Measurements from ENCODE around the gene LZTFL1. TPM values are rescaled to one million over a fixed set of nuclear protein-coding genes. Genes with fewer than 3 reads are reported as not detected.
A peak's percentile ranks its signal among the peaks of the same experiment; 100 is the strongest.

Gene LZTFL1
- total and polyA plus RNA-seq, 4 donors, result 3.4 to 11.8 (median 5.7) TPM

DNA sequence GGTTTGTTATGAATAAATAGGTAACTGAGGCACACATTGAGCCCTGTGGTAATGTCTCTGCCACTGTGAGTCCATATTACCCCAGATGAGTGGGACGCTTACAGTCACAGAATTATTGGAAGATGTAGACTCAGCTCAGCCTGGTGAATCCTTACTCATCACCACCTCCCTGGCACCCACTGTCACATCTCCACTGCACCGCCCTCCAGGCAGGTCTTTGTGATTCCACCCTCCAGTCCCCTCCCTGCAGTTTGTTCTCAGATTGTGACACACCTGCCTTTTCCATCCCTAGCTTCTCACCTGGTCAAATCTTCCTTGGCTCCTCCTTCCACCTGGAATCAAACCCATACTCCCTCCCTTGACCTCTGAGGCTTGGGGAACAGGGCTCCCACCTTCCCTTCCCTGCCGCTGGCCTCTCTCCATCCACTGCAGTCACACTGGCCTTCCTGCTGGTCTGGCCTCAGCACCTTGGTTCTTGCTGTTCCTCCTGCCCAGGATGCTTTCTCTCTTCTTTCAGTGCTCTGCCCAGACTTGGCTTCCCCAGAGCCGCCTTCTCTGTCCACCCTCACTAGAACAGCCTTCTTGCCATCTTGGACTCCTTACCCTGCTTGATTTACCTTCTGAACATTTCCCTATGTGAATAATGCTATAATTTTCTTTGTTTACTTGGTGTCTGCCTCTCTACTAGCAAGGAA lies 55.0 kb downstream of the LZTFL1 start:
- WGBS, result 82% methylated on average over 4 of the region's 4 CpGs
- H3K27ac ChIP-seq (ENCODE audit: low read depth in 1 of 2, low read length in 2 of 2), result no peak overlapping the region
- H3K9me3 ChIP-seq (ENCODE audit: control insufficient read depth in 4 of 4, low read length in 3 of 4), result no peaks in the 10 kb centered on the region
- TF ChIP-seq GABPA (IDR thresholded peaks at IDR 0.05 in 1 of 2, conservative IDR thresholded peaks at IDR 0.05 in 1 of 2), result no peak
- TF ChIP-seq YY1 (IDR thresholded peaks at IDR 0.05), result no peak
- no peak for TF ChIP-seq RAD21 (IDR thresholded peaks at IDR 0.05)
- TF ChIP-seq FOXA2 (IDR thresholded peaks at IDR 0.05), result no peak
- TF ChIP-seq NR2F2 (IDR thresholded peaks at IDR 0.05), result no peak
- no peak for TF ChIP-seq HNF4A (conservative IDR thresholded peaks at IDR 0.05)
- no peak for TF ChIP-seq TAF1 (conservative IDR thresholded peaks at IDR 0.05)
- no peak for TF ChIP-seq ZBTB33 (IDR thresholded peaks at IDR 0.05)
- TF ChIP-seq HNF4G (IDR thresholded peaks at IDR 0.05), result no peak
- TF ChIP-seq, protein P1, sequence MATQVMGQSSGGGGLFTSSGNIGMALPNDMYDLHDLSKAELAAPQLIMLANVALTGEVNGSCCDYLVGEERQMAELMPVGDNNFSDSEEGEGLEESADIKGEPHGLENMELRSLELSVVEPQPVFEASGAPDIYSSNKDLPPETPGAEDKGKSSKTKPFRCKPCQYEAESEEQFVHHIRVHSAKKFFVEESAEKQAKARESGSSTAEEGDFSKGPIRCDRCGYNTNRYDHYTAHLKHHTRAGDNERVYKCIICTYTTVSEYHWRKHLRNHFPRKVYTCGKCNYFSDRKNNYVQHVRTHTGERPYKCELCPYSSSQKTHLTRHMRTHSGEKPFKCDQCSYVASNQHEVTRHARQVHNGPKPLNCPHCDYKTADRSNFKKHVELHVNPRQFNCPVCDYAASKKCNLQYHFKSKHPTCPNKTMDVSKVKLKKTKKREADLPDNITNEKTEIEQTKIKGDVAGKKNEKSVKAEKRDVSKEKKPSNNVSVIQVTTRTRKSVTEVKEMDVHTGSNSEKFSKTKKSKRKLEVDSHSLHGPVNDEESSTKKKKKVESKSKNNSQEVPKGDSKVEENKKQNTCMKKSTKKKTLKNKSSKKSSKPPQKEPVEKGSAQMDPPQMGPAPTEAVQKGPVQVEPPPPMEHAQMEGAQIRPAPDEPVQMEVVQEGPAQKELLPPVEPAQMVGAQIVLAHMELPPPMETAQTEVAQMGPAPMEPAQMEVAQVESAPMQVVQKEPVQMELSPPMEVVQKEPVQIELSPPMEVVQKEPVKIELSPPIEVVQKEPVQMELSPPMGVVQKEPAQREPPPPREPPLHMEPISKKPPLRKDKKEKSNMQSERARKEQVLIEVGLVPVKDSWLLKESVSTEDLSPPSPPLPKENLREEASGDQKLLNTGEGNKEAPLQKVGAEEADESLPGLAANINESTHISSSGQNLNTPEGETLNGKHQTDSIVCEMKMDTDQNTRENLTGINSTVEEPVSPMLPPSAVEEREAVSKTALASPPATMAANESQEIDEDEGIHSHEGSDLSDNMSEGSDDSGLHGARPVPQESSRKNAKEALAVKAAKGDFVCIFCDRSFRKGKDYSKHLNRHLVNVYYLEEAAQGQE (IDR thresholded peaks at IDR 0.05), result no peak
- TF ChIP-seq JUND (IDR thresholded peaks at IDR 0.05), result no peak
- H3K4me3 ChIP-seq (ENCODE audit: low read depth in 1 of 3, low read length in 3 of 3), result no peak overlapping the region
- no peak overlapping the region for H3K9ac ChIP-seq (ENCODE audit: low read depth in 1 of 2, low read length in 2 of 2)
- no peaks in the 10 kb centered on the region for H3K36me3 ChIP-seq (ENCODE audit: control insufficient read depth in 4 of 4, insufficient read depth in 3 of 4, low read depth in 1 of 4, low read length in 3 of 4)
- peak; percentile 19 for DNase-seq (ENCODE audit: low spot score)
- H3K27me3 ChIP-seq (ENCODE audit: control insufficient read depth in 4 of 4, insufficient read depth in 4 of 4, low read length in 3 of 4), result no peaks in the 10 kb centered on the region
- H3K4me1 ChIP-seq (ENCODE audit: control insufficient read depth in 4 of 4, insufficient read depth in 4 of 4, low read length in 3 of 4), result no peaks in the 10 kb centered on the region

- Histone ChIP-seq H3K9ac (ENCODE audit: low read depth in 1 of 2, low read length in 2 of 2) (no peak overlapping the region), H3K36me3 (ENCODE audit: control insufficient read depth in 4 of 4, insufficient read depth in 3 of 4, low read depth in 1 of 4, low read length in 3 of 4) (no peaks in the 10 kb centered on the region), H3K4me3 (ENCODE audit: low read depth in 1 of 3, low read length in 3 of 3) (no peak overlapping the region), H3K27ac (ENCODE audit: low read depth in 1 of 2, low read length in 2 of 2) (no peak overlapping the region), H3K9me3 (ENCODE audit: control insufficient read depth in 4 of 4, low read length in 3 of 4) (no peaks in the 10 kb centered on the region), H3K27me3 (ENCODE audit: control insufficient read depth in 4 of 4, insufficient read depth in 4 of 4, low read length in 3 of 4) (no peaks in the 10 kb centered on the region), H3K4me1 (ENCODE audit: control insufficient read depth in 4 of 4, insufficient read depth in 4 of 4, low read length in 3 of 4) (no peaks in the 10 kb centered on the region)
- WGBS, result 91% methylated on average over 3 of the region's 3 CpGs
- DNase-seq (ENCODE audit: low spot score), result peak; percentile 19
- TF ChIP-seq RXRA (IDR thresholded peaks at IDR 0.05), result no peak
- no peak for TF ChIP-seq YY1 (IDR thresholded peaks at IDR 0.05)
- no peak for TF ChIP-seq ZBTB33 (IDR thresholded peaks at IDR 0.05)
- no peak for TF ChIP-seq MAX (IDR thresholded peaks at IDR 0.05)
- TF ChIP-seq NR2F2 (IDR thresholded peaks at IDR 0.05), result no peak
- no peak for TF ChIP-seq SP1 (IDR thresholded peaks at IDR 0.05)
- TF ChIP-seq HNF4A (conservative IDR thresholded peaks at IDR 0.05), result no peak
- no peak for TF ChIP-seq RAD21 (IDR thresholded peaks at IDR 0.05)
- TF ChIP-seq FOXA2 (IDR thresholded peaks at IDR 0.05), result no peak
- TF ChIP-seq CTCF (IDR thresholded peaks at IDR 0.05; ENCODE audit: low read depth, low read length, missing input control), result no peak
- TF ChIP-seq JUND (IDR thresholded peaks at IDR 0.05), result no peak
- no peak for TF ChIP-seq EGR1 (IDR thresholded peaks at IDR 0.05; ENCODE audit: low read depth in 2 of 2)
- no peak for TF ChIP-seq HNF4G (IDR thresholded peaks at IDR 0.05)
- TF ChIP-seq, protein P1 (IDR thresholded peaks at IDR 0.05), result no peak
- TF ChIP-seq FOXA1 (IDR thresholded peaks at IDR 0.05), result no peak
- TF ChIP-seq TAF1 (conservative IDR thresholded peaks at IDR 0.05), result no peak
Measured at GRCh38 chr3:45785605-45786150, 56.2 kb downstream of the LZTFL1 start.
